ENCODE results near the gene SMIM1. TPM values are rescaled to one million over a fixed set of nuclear protein-coding genes. Genes with fewer than 3 reads are reported as not detected.
A peak's percentile ranks its signal among the peaks of the same experiment; 100 is the strongest.

Gene SMIM1
- total RNA-seq, 1 donor from 2014 or later: 6.6 TPM

DNA sequence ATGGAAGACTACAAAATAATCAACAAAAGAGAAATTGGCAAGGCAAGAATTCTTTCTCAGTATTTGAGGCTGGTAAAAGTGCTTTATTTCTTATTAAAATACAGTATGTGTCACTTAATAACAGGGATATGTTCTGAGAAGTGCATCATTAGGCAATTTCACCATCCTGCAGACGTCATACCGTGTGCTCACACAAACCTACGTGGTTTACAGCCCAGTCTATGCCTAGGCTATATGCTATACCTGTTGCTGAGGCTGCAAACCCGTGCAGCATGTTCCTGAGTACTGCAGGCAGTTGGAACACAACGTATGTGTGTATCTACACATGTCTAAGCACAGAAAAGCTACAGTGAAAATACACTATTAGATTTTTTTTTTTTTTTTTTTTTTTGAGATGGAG lies 23.0 kb upstream of the SMIM1 start:
- Mint-ChIP-seq H3K27me3 (ENCODE audit: low read depth, unreplicated experiment) (peaks cover 12% of the 10 kb centered on the region), H3K36me3 (ENCODE audit: low read depth, unreplicated experiment) (peaks cover 2% of the 10 kb centered on the region), H3K4me1 (ENCODE audit: low read depth, unreplicated experiment) (no peaks in the 10 kb centered on the region), H3K4me3 (ENCODE audit: unreplicated experiment) (no peak overlapping the region), H3K9me3 (ENCODE audit: unreplicated experiment) (no peaks in the 10 kb centered on the region), H3K27ac (ENCODE audit: unreplicated experiment) (no peak overlapping the region)
- Histone ChIP-seq H3K4me2 (ENCODE audit: low read length) (no peak overlapping the region), H3K9me3 (ENCODE audit: insufficient read depth, low read depth, low read length) (no peaks in the 10 kb centered on the region), H3K27ac (ENCODE audit: low read depth, low read length) (no peak overlapping the region), H3K9ac (ENCODE audit: low read length) (no peak overlapping the region), H3K79me2 (ENCODE audit: insufficient read depth, low read length) (peaks cover 3% of the 10 kb centered on the region), H3K4me1 (ENCODE audit: insufficient read depth, low read length) (peaks cover 3% of the 10 kb centered on the region), H3K36me3 (ENCODE audit: insufficient read depth, low read length) (no peaks in the 10 kb centered on the region), H4K20me1 (ENCODE audit: insufficient read depth, low read length) (peaks cover 13% of the 10 kb centered on the region), H3K27me3 (ENCODE audit: insufficient read depth, low read length) (peaks cover 11% of the 10 kb centered on the region), H2AFZ (ENCODE audit: low read depth, low read length) (no peak overlapping the region), H3K4me3 (ENCODE audit: insufficient read depth, low read depth, low read length) (no peak overlapping the region)
- DNase-seq (ENCODE audit: low read depth) (no peak), FAIRE-seq (no peak)
- TF ChIP-seq, protein P1, sequence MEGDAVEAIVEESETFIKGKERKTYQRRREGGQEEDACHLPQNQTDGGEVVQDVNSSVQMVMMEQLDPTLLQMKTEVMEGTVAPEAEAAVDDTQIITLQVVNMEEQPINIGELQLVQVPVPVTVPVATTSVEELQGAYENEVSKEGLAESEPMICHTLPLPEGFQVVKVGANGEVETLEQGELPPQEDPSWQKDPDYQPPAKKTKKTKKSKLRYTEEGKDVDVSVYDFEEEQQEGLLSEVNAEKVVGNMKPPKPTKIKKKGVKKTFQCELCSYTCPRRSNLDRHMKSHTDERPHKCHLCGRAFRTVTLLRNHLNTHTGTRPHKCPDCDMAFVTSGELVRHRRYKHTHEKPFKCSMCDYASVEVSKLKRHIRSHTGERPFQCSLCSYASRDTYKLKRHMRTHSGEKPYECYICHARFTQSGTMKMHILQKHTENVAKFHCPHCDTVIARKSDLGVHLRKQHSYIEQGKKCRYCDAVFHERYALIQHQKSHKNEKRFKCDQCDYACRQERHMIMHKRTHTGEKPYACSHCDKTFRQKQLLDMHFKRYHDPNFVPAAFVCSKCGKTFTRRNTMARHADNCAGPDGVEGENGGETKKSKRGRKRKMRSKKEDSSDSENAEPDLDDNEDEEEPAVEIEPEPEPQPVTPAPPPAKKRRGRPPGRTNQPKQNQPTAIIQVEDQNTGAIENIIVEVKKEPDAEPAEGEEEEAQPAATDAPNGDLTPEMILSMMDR (IDR thresholded peaks at IDR 0.05; ENCODE audit: insufficient read depth, low read depth, low read length): no peak
- TF ChIP-seq EZH2 (IDR thresholded peaks at IDR 0.05; ENCODE audit: insufficient read depth, low read length): no peak

DNA sequence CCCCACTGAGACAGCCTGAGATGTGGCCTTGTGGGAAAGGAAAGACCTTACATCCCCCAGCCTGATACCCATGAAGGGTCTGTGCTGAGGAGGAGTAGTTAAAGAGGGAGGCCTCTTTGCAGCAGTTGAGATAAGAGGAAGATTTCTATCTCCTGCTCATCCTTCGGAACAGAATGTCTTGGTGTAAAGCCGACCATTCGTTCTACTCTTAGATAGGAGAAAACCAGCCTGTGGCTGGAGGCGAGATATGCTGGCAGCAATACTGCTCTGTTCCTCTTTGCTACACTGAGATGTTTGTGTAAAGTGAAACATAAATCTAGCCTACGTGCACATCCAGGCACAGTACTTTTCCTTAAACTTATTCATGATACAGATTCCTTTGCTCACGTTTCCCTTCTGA lies 21.8 kb upstream of the SMIM1 start:
- Mint-ChIP-seq H3K27ac (ENCODE audit: unreplicated experiment) (peak overlapping the region; percentile 5), H3K27me3 (ENCODE audit: low read depth, unreplicated experiment) (peaks cover 12% of the 10 kb centered on the region), H3K36me3 (ENCODE audit: low read depth, unreplicated experiment) (peaks cover 2% of the 10 kb centered on the region), H3K4me1 (ENCODE audit: low read depth, unreplicated experiment) (no peaks in the 10 kb centered on the region), H3K9me3 (ENCODE audit: unreplicated experiment) (no peaks in the 10 kb centered on the region), H3K4me3 (ENCODE audit: unreplicated experiment) (no peak overlapping the region)
- TF ChIP-seq, protein P1 (IDR thresholded peaks at IDR 0.05; ENCODE audit: insufficient read depth, low read depth, low read length): no peak
- no peak for TF ChIP-seq EZH2 (IDR thresholded peaks at IDR 0.05; ENCODE audit: insufficient read depth, low read length)
- H2AFZ ChIP-seq (ENCODE audit: low read depth, low read length): no peak overlapping the region
- H3K4me1 ChIP-seq (ENCODE audit: insufficient read depth, low read length): peaks cover 3% of the 10 kb centered on the region
- no peak overlapping the region for H3K4me3 ChIP-seq (ENCODE audit: insufficient read depth, low read depth, low read length)
- no peak overlapping the region for H3K27ac ChIP-seq (ENCODE audit: low read depth, low read length)
- H3K79me2 ChIP-seq (ENCODE audit: insufficient read depth, low read length): no peaks in the 10 kb centered on the region
- no peak overlapping the region for H3K9ac ChIP-seq (ENCODE audit: low read length)
- H4K20me1 ChIP-seq (ENCODE audit: insufficient read depth, low read length): peaks cover 6% of the 10 kb centered on the region
- no peak for DNase-seq (ENCODE audit: low read depth)
- H3K27me3 ChIP-seq (ENCODE audit: insufficient read depth, low read length): peaks cover 11% of the 10 kb centered on the region
- FAIRE-seq: no peak
- no peaks in the 10 kb centered on the region for H3K36me3 ChIP-seq (ENCODE audit: insufficient read depth, low read length)
- no peak overlapping the region for H3K4me2 ChIP-seq (ENCODE audit: low read length)
- no peaks in the 10 kb centered on the region for H3K9me3 ChIP-seq (ENCODE audit: insufficient read depth, low read depth, low read length)

DNA sequence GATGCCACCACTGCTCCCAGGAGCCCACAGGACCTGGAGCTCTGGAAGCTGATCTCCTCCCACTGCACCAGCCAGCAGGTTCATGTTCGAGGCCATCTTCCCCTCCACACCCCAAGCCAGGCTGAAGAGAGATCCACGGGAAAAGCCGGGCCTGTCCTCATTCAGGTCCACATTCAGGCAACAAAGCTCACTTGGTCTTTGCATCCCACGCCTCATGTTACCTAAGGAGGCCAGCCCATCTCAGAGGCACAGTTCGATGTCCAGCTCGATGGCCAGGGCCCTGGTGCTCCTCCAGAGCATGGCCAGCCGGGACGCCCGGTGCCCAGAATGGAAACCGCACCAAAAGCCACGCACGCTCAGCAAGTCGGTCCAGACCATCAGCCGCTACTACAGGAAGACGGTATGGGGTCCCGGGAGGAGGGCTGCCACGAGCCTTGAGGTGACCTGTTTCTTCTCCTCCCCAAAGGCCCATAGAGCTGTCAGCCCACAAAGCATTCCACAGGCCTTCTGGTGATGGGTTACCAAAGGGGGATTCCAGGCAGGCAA lies 20.1 kb upstream of the SMIM1 start, which contains the start of gene CCDC27:
Gene CCDC27 (plus strand): TSS at position 51 of the 546 bp plus-strand sequence. CDS start 32 bp downstream, at position 83.
- no peak for DNase-seq (ENCODE audit: low read depth)

More for the DNA sequence above, 20.1 kb upstream of the SMIM1 start, which contains the start of gene CCDC27:
- no peaks in the 10 kb centered on the region for H4K20me1 ChIP-seq (ENCODE audit: insufficient read depth, low read length)
- H3K4me1 Mint-ChIP-seq (ENCODE audit: low read depth, unreplicated experiment): no peaks in the 10 kb centered on the region
- peaks cover 11% of the 10 kb centered on the region for H3K27me3 ChIP-seq (ENCODE audit: insufficient read depth, low read length)
- H3K4me1 ChIP-seq (ENCODE audit: insufficient read depth, low read length): no peaks in the 10 kb centered on the region
- no peak for FAIRE-seq
- H3K27ac ChIP-seq (ENCODE audit: low read depth, low read length): no peak within 1 kb of the TSS
- no peak within 1 kb of the TSS for H2AFZ ChIP-seq (ENCODE audit: low read depth, low read length)
- H3K27ac Mint-ChIP-seq (ENCODE audit: unreplicated experiment): no peak within 1 kb of the TSS
- peaks cover 21% of the 10 kb centered on the region for H3K27me3 Mint-ChIP-seq (ENCODE audit: low read depth, unreplicated experiment)
- H3K9me3 Mint-ChIP-seq (ENCODE audit: unreplicated experiment): no peaks in the 10 kb centered on the region
- H3K4me3 Mint-ChIP-seq (ENCODE audit: unreplicated experiment): no peak within 1 kb of the TSS
- no peaks in the 10 kb centered on the region for H3K36me3 Mint-ChIP-seq (ENCODE audit: low read depth, unreplicated experiment)
- no peak for TF ChIP-seq EZH2 (IDR thresholded peaks at IDR 0.05; ENCODE audit: insufficient read depth, low read length)
- TF ChIP-seq, protein P1 (IDR thresholded peaks at IDR 0.05; ENCODE audit: insufficient read depth, low read depth, low read length): no peak
- H3K9ac ChIP-seq (ENCODE audit: low read length): no peak within 1 kb of the TSS
- H3K4me2 ChIP-seq (ENCODE audit: low read length): no peak within 1 kb of the TSS
- H3K36me3 ChIP-seq (ENCODE audit: insufficient read depth, low read length): no peaks in the 10 kb centered on the region
- no peak within 1 kb of the TSS for H3K4me3 ChIP-seq (ENCODE audit: insufficient read depth, low read depth, low read length)
- no peaks in the 10 kb centered on the region for H3K79me2 ChIP-seq (ENCODE audit: insufficient read depth, low read length)
- no peaks in the 10 kb centered on the region for H3K9me3 ChIP-seq (ENCODE audit: insufficient read depth, low read depth, low read length)
